GM12891 (cell line): Measurements from ENCODE around the gene MEP1B.

Experiments
- PAX5 ChIP-seq: IDR thresholded peaks from 2 replicates; pipeline ENCODE4 v1.6.1; 2011; ENCODE audit warnings: low read length, moderate library complexity, mild to moderate bottlenecking; ENCODE audit not compliant: insufficient read depth, severe bottlenecking
- POLR2A ChIP-seq: IDR thresholded peaks from 2 replicates; pipeline ENCODE4 v1.6.1; 2011; ENCODE audit warnings: low read depth, low read length, control low read depth
- POLR2AphosphoS5 ChIP-seq: IDR thresholded peaks from 2 replicates; pipeline ENCODE4 v1.6.1; 2011; ENCODE audit warnings: low read depth, low read length, control low read depth
- SPI1 ChIP-seq: IDR thresholded peaks from 2 replicates; pipeline ENCODE4 v1.6.1; 2011; ENCODE audit warnings: low read depth, low read length, control low read depth
- TAF1 ChIP-seq: IDR thresholded peaks from 2 replicates; pipeline ENCODE4 v1.6.1; 2011; ENCODE audit warnings: low read depth, low read length, control low read depth

DNA sequence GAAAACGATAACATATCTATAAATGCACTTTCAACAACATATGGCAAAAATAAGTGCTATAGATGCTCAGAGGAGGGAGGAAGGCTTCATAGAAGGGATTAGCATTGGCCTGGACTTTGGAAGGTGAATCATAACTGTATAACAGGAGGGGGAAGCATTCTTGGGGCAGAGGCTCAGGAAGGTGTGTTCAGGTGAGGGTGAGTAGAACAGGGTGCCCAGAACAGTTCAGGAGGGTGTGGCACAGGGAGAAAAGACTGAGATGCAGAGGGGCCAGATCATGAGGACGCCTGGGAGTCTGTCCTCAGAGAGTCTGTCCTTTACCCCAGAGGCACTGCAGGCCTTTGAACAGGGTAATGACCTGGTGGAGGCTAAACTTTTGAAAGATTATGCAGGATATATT is 29.3 kb upstream of the MEP1B start:
- no peak for TF ChIP-seq POLR2AphosphoS5
- no peak for TF ChIP-seq POLR2A
- no peak for TF ChIP-seq TAF1
- TF ChIP-seq PAX5: no peak
- TF ChIP-seq SPI1: no peak
